IMR-90 (cell line): Measurements from ENCODE around the gene GMPPA. TPM values are rescaled to one million over a fixed set of nuclear protein-coding genes. Genes with fewer than 3 reads are reported as not detected.

Experiments used
- CHD1 ChIP-seq: IDR thresholded peaks from 2 replicates; pipeline ENCODE4 v1.6.1; 2012; ENCODE audit warnings: low read depth, low read length, improper control_type of control experiment
- MAFK ChIP-seq: IDR thresholded peaks from 2 replicates; pipeline ENCODE4 v1.6.1; 2012; ENCODE audit warnings: low read depth, low read length, improper control_type of control experiment
- MXI1 ChIP-seq: IDR thresholded peaks from 2 replicates; pipeline ENCODE4 v1.6.1; 2012; ENCODE audit warnings: low read depth, mild to moderate bottlenecking, low read length, moderate library complexity, borderline replicate concordance
- polyA plus RNA-seq, 3 experiments: library from polyadenylated mRNA; depleted of rRNA; stranded (reverse); fragments of >200 nt; gene quantifications; 2 replicates each; pipeline ENCODE4 v1.2.3, GENCODE V29; 2012; ENCODE audit warnings: low replicate concordance in 1 of 3
- total RNA-seq: library from RNA; depleted of rRNA; stranded (reverse); fragments of >200 nt; gene quantifications from 2 replicates; pipeline ENCODE4 v1.2.3, GENCODE V29; 2012

Gene GMPPA
- total and polyA plus RNA-seq, 2 of the 4 experiments (the other 2 are of a cell fraction), result 103 to 134 TPM

- TF ChIP-seq MAFK (peak; percentile 24; the same call in 1 of the 2 replicates), MXI1 (no peak), CHD1 (no peak)
These were observed 46.1 kb upstream of the GMPPA start (continued) for GRCh38 chr2:219452361-219453317.
